GM19468 (cell line): ENCODE results near the gene ABLIM1.

Experiments used
- ATAC-seq: cut with Tn5 transposase; IDR thresholded peaks from one replicate; pipeline ENCODE4 v1.9.1; 2021; ENCODE audit warnings: mild to moderate bottlenecking, moderate library complexity, moderate number of reproducible peaks; ENCODE audit not compliant: unreplicated experiment; ENCODE audit errors: extremely low read depth

Gene ABLIM1

GRCh38 chr10:114552050-114552449 is 106.0 kb downstream of the ABLIM1 start:
- ATAC-seq: no peak

- no peak for ATAC-seq
Observed at GRCh38 chr10:114551636-114551972, 106.5 kb downstream of the ABLIM1 start.

GRCh38 chr10:114550756-114551635 is 107.1 kb downstream of the ABLIM1 start:
- no peak for ATAC-seq

GRCh38 chr10:114548662-114549061 is 109.4 kb downstream of the ABLIM1 start:
- ATAC-seq: no peak

GRCh38 chr10:114547514-114547913 is 110.6 kb downstream of the ABLIM1 start:
- no peak for ATAC-seq

- no peak for ATAC-seq
Observed at GRCh38 chr10:114547056-114547455, 111.0 kb downstream of the ABLIM1 start.

- no peak for ATAC-seq
Observed at GRCh38 chr10:114545819-114546218, 112.3 kb downstream of the ABLIM1 start.

- ATAC-seq: no peak
Observed at GRCh38 chr10:114545071-114545470, 113.0 kb downstream of the ABLIM1 start.

- ATAC-seq: peak; percentile 86
Observed at GRCh38 chr10:114544045-114544659, 113.9 kb downstream of the ABLIM1 start.

- no peak for ATAC-seq
Observed at GRCh38 chr10:114543456-114543855, 114.6 kb downstream of the ABLIM1 start.

- ATAC-seq: no peak
Observed at GRCh38 chr10:114542373-114542772, 115.7 kb downstream of the ABLIM1 start.

- no peak for ATAC-seq
Observed at GRCh38 chr10:114541797-114542160, 116.3 kb downstream of the ABLIM1 start.

- no peak for ATAC-seq
Observed at GRCh38 chr10:114541081-114541796, 116.8 kb downstream of the ABLIM1 start.

GRCh38 chr10:114540236-114540635 is 117.8 kb downstream of the ABLIM1 start:
- ATAC-seq: no peak

- no peak for ATAC-seq
Observed at GRCh38 chr10:114539623-114540022, 118.5 kb downstream of the ABLIM1 start.

GRCh38 chr10:114538181-114538906 is 119.7 kb downstream of the ABLIM1 start:
- no peak for ATAC-seq

GRCh38 chr10:114537736-114538135 is 120.3 kb downstream of the ABLIM1 start:
- ATAC-seq: no peak

- ATAC-seq: no peak
Observed at GRCh38 chr10:114534571-114534981, 123.5 kb downstream of the ABLIM1 start.

- ATAC-seq: no peak
Observed at GRCh38 chr10:114532226-114532625, 125.8 kb downstream of the ABLIM1 start.

GRCh38 chr10:114526504-114527238 is 131.4 kb downstream of the ABLIM1 start:
- peak; percentile 94 for ATAC-seq
